GM19372 (cell line): ENCODE data around the gene ZNF407.

ENCODE experiments used
- ATAC-seq: cut with Tn5 transposase; IDR thresholded peaks from one replicate; pipeline ENCODE4 v1.9.1; 2021; ENCODE audit warnings: mild to moderate bottlenecking, low read depth, moderate library complexity; ENCODE audit not compliant: unreplicated experiment

ZNF407 gene

GRCh38 chr18:75106746-75107145 is 509.1 kb downstream of the ZNF407 start:
- ATAC-seq, result no peak

- no peak for ATAC-seq
These were observed 509.7 kb downstream of the ZNF407 start for GRCh38 chr18:75107196-75107930.

- no peak for ATAC-seq
These were observed 510.2 kb downstream of the ZNF407 start for GRCh38 chr18:75107931-75108276.

GRCh38 chr18:75108579-75109318 is 511.1 kb downstream of the ZNF407 start:
- no peak for ATAC-seq

- no peak for ATAC-seq
These were observed 511.6 kb downstream of the ZNF407 start for GRCh38 chr18:75109319-75109691.

- no peak for ATAC-seq
These were observed 512.1 kb downstream of the ZNF407 start for GRCh38 chr18:75109819-75110218.

GRCh38 chr18:75110311-75110710 is 512.6 kb downstream of the ZNF407 start:
- ATAC-seq, result no peak

GRCh38 chr18:75110846-75111415 is 513.3 kb downstream of the ZNF407 start:
- no peak for ATAC-seq

GRCh38 chr18:75111760-75112159 is 514.1 kb downstream of the ZNF407 start:
- ATAC-seq, result no peak

- ATAC-seq, result no peak
These were observed 514.8 kb downstream of the ZNF407 start for GRCh38 chr18:75112186-75113096.

GRCh38 chr18:75113455-75113854 is 515.8 kb downstream of the ZNF407 start:
- ATAC-seq, result no peak

- ATAC-seq, result no peak
These were observed 516.6 kb downstream of the ZNF407 start for GRCh38 chr18:75114231-75114764.
